GM18505 (cell line): ENCODE data around the gene ACAP3.

Source experiments
- ATAC-seq: cut with Tn5 transposase; IDR thresholded peaks from one replicate; pipeline ENCODE4 v1.9.1; 2021; ENCODE audit not compliant: unreplicated experiment
- POLR2A ChIP-seq: IDR thresholded peaks from 4 replicates; pipeline ENCODE4 v1.6.1; 2011; ENCODE audit warnings: borderline replicate concordance; ENCODE audit not compliant: insufficient read depth, insufficient read length; ENCODE audit errors: extremely low read depth

ACAP3 gene

GRCh38 chr1:1264868-1265272 lies 42.9 kb downstream of the ACAP3 start:
- no peak for TF ChIP-seq POLR2A
- ATAC-seq: no peak

- TF ChIP-seq POLR2A: no peak
- no peak for ATAC-seq
Observed at GRCh38 chr1:1264026-1264425, 43.7 kb downstream of the ACAP3 start.

GRCh38 chr1:1262758-1263157 lies 45.0 kb downstream of the ACAP3 start:
- ATAC-seq: no peak
- no peak for TF ChIP-seq POLR2A

- no peak for ATAC-seq
- TF ChIP-seq POLR2A: no peak
Observed at GRCh38 chr1:1262071-1262470, 45.7 kb downstream of the ACAP3 start.

GRCh38 chr1:1260843-1261560 lies 46.7 kb downstream of the ACAP3 start:
- no peak for TF ChIP-seq POLR2A
- ATAC-seq: no peak

GRCh38 chr1:1259951-1260600 lies 47.7 kb downstream of the ACAP3 start:
- TF ChIP-seq POLR2A: no peak
- ATAC-seq: no peak

GRCh38 chr1:1259540-1259939 lies 48.2 kb downstream of the ACAP3 start:
- no peak for ATAC-seq
- TF ChIP-seq POLR2A: no peak

GRCh38 chr1:1259119-1259488 lies 48.6 kb downstream of the ACAP3 start:
- no peak for ATAC-seq
- TF ChIP-seq POLR2A: no peak

GRCh38 chr1:1256956-1257871 lies 50.5 kb downstream of the ACAP3 start:
- TF ChIP-seq POLR2A: no peak
- no peak for ATAC-seq

GRCh38 chr1:1255611-1256010 lies 52.1 kb downstream of the ACAP3 start:
- ATAC-seq: no peak
- no peak for TF ChIP-seq POLR2A

- ATAC-seq: no peak
Observed at GRCh38 chr1:1255078-1255477, 52.7 kb downstream of the ACAP3 start.

GRCh38 chr1:1254667-1254998 lies 53.1 kb downstream of the ACAP3 start:
- ATAC-seq: no peak
- TF ChIP-seq POLR2A: no peak

More at GRCh38 chr1:1255078-1255477, 52.7 kb downstream of the ACAP3 start:
- TF ChIP-seq POLR2A: no peak

GRCh38 chr1:1253972-1254666 lies 53.6 kb downstream of the ACAP3 start:
- no peak for TF ChIP-seq POLR2A
- ATAC-seq: no peak
